GM12873 (cell line): ENCODE measurements around the gene HBS1L.

ENCODE experiments used
- TF ChIP-seq, protein P1 (sequence below): IDR thresholded peaks from 2 replicates; pipeline ENCODE4 v1.5.1; 2012; ENCODE audit warnings: low read depth, mild to moderate bottlenecking, moderate library complexity, low read length, control low read depth; ENCODE audit not compliant: insufficient read depth; ENCODE audit errors: missing control alignments

HBS1L gene

DNA sequence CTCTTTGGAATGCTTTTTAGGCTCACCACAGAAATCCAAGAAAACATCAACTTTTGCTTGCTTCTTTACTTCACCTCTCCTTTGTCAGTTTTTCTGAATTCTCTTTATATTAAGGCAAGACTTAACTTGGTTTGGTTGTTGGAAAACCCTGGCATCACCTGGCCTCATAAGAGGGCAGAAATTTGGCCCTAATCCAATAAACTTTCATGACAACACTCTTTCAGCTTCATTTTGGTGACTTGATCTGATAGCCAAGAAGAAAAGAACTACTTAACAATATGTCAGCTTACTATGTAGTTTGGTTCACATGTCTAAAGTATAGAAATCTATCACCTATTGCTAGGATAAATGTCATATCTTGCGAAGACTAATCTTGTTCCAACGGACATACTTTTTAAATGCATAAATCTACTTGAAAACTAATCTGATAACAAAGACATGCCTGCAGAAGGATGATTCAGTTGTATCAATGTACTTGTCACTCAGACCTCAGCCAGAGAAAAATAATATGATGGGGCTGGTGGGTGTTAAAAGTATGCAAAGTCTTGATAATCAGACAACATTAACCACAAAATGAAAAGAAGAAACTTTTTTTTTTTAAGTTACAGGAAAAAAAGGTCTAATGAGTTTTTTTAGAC, 19.3 kb upstream of the HBS1L start:
- TF ChIP-seq, protein P1, sequence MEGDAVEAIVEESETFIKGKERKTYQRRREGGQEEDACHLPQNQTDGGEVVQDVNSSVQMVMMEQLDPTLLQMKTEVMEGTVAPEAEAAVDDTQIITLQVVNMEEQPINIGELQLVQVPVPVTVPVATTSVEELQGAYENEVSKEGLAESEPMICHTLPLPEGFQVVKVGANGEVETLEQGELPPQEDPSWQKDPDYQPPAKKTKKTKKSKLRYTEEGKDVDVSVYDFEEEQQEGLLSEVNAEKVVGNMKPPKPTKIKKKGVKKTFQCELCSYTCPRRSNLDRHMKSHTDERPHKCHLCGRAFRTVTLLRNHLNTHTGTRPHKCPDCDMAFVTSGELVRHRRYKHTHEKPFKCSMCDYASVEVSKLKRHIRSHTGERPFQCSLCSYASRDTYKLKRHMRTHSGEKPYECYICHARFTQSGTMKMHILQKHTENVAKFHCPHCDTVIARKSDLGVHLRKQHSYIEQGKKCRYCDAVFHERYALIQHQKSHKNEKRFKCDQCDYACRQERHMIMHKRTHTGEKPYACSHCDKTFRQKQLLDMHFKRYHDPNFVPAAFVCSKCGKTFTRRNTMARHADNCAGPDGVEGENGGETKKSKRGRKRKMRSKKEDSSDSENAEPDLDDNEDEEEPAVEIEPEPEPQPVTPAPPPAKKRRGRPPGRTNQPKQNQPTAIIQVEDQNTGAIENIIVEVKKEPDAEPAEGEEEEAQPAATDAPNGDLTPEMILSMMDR, result no peak

DNA sequence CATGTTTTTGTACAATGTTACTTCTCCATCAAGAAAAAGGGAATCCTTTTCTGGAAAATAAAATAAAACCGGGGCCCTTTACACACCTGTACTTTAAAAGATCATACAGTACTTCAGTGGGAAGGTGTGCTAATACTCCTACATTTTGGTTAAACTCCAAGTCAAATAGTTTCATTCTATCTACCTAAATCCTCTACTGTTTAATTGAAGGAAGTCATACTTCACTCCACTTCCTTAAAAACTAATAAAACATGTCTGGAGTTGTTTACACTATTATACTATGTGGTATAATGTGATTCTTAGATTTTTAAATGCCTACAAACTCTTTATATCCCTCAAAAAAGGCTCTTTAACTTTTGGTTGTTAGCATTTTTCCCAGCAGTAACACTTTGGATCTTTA, 18.6 kb upstream of the HBS1L start:
- TF ChIP-seq, protein P1, result no peak

DNA sequence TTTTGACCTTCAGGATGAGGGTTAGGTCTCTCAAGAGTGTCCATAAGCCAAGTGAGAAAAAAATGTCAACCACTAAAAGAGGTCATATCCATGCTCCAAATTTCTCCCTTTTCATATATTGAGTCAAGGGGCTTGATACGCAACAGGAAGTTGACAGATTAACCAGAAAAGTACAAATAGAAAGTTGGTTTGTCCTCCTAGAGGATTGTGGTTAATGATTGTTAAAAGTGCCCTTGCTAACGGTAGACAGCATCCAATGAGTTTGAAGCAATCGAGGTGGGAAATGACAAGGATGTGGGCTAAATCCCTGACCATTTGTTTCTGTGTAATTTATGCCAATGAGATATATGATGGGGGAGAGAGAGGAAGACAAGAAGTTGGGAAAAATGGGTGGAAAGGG, 18.1 kb upstream of the HBS1L start:
- TF ChIP-seq, protein P1, result no peak

DNA sequence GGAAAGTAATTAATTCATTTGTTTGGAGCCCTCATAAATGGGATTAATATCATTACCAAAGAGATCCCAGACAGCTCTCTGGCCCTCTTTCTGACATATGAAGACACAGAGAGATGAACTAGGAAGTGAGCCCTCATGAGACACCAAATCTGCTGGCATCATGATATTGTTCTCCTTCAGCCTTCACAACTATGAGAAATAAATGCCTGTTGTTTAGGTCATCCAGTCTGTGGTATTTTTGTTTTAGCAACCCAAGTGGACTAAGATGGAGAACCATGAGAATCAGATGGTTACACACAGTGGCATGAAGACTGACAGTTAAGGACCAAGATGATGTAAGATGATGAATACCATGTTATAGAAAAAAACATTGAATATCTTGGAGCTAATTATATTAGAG, 16.9 kb upstream of the HBS1L start:
- TF ChIP-seq, protein P1, result no peak

- TF ChIP-seq, protein P1, result no peak
These were observed 13.3 kb upstream of the HBS1L start for GRCh38 chr6:135067911-135068310.

DNA sequence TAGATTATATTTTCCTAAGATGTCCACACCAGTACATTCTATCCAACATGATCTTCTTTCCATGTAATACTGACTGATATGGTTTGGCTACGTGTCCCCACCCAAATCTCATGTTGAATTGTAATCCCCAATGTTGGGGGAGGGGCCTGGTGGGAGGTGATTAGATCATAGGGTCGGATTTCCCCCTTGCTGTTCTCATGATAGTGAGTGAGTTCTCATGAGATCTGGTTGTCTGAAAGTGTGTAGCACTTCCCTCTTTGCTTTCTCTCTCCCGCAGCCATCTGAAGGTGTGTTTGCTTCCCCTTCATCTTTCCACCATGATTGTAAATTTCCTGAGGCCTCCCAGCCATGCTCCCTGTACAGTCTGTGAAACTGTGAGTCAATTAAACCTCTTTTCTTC, 12.2 kb upstream of the HBS1L start:
- TF ChIP-seq, protein P1, result no peak

DNA sequence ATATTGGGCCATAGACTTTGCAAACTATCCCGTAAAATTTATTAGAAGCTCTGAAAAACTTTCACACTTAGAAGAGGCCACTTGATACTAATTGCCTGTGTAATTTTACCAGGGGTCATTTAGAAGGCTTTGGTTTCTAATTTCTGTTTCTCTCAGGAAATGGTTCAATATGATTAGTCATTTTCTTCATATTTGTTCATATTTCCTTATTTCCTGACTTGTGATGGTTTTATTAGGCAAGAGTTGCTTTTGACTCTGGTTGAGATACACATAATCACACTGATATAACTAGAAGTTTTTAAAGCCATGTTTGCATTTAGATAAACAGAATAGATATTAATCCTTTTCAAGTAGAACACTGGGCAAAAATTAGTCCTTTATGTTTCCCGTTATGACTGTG, 11.8 kb upstream of the HBS1L start:
- TF ChIP-seq, protein P1, result no peak

DNA sequence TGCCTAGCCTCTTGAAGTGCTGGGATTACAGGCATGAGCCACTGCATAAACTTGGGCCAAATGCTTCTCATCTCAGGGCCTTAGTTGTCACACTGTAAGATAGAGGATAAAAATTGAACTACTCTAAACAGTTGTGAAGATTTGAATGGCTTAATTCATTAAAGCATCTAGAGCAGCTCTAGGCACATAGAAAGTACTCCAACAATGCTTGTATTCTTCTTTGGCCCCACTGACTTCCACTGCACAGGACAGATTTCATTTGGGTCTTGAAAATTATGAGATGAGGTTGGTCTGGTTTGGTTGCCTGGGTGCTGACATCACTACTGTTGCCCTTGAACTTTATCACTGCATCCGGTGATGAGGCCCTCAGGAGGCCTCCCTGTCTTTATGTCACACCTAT, 10.0 kb upstream of the HBS1L start:
- TF ChIP-seq, protein P1, result no peak
